HCT116 (cell line): ENCODE data around the gene TOB2. TPM values are rescaled to one million over a fixed set of nuclear protein-coding genes. Genes with fewer than 3 reads are reported as not detected.
"Not testable (repeated sequence)": the region's sequence is repeated elsewhere in the genome, so short reads cannot be mapped to it uniquely, and the experiment has no call there.

Source experiments
- ATAC-seq: fragments of 200-7000 bp; cut with Tn5 transposase; 2 replicates; pipeline ENCODE4 v1.9.1; 2020; ENCODE audit warnings: mild to moderate bottlenecking, moderate library complexity
- BruUV-seq: library from RNA; stranded (reverse); fragments of 400-500 nt; replicated peaks from 2 replicates; lab custom pipeline; 2021; lab: Mats Ljungman, UMichigan
- CTCF ChIA-PET: fragments of 300-600 bp; sonication (Branson Sonifier 250); formaldehyde crosslinking; loops from one replicate; lab custom pipeline; 2021; ENCODE audit warnings: antibody characterized with exemption; lab: Charles Lee
- POLR2A ChIA-PET: fragments of 300-600, 350-600 bp; sonication (Branson Sonifier 250); formaldehyde crosslinking; loops from one replicate; lab custom pipeline; 2021; ENCODE audit warnings: antibody characterized with exemption; lab: Charles Lee
- RAD21 ChIA-PET, 2 experiments: fragments of 300-600 bp; sonication (Branson Sonifier 250); formaldehyde crosslinking; loops; one replicate each; lab custom pipeline; 2023; ENCODE audit warnings: low total read pairs in 2 of 2; ENCODE audit not compliant: uncharacterized antibody in 2 of 2, unreplicated experiment in 2 of 2, low non-redundant PET in 1 of 2; lab: Charles Lee
- DNase-seq: peaks from one replicate; pipeline ENCODE4 v3.0.0-alpha.2; 2010; ENCODE audit warnings: low read depth, low spot score
- H2AFZ ChIP-seq: fragments of 200-600 bp; shearing (Covaris generic), sonication (generic); 2 replicates; pipeline ENCODE4 v1.6.1; 2017; ENCODE audit warnings: low read depth, mixed run types, mixed read lengths, antibody characterized with exemption, low read length; ENCODE audit not compliant: poor library complexity, severe bottlenecking
- H3K27ac ChIP-seq: 2 replicates; pipeline ENCODE4 v1.5.1; 2012; ENCODE audit warnings: low read depth, low read length
- H3K27me3 ChIP-seq: fragments of 200-600 bp; sonication (generic); 2 replicates; pipeline ENCODE4 v1.6.1; 2016; ENCODE audit warnings: mixed run types, low read length, mixed read lengths; ENCODE audit not compliant: insufficient read depth
- H3K36me3 ChIP-seq, 2 experiments: fragments of 200-500 bp in 1 of 2; fragments of 200-600 bp in 1 of 2; sonication (Bioruptor generic) in 1 of 2; sonication (generic) in 1 of 2; 2 replicates each; pipeline versions ENCODE4 v1.5.1 to v1.6.1; 2014 to 2016; ENCODE audit warnings: low read length in 2 of 2, inconsistent platforms in 1 of 2, mixed read lengths in 1 of 2, mixed run types in 1 of 2; ENCODE audit not compliant: insufficient read depth in 2 of 2, control insufficient read depth in 1 of 2
- H3K4me1 ChIP-seq, 2 experiments: fragments of 200-600 bp in 1 of 2; sonication (generic) in 1 of 2; 2 replicates each; pipeline versions ENCODE4 v1.5.1 to v1.6.1; 2012 to 2017; ENCODE audit warnings: low read length in 2 of 2, inconsistent platforms in 1 of 2, mild to moderate bottlenecking in 1 of 2, mixed read lengths in 1 of 2, mixed run types in 1 of 2, moderate library complexity in 1 of 2; ENCODE audit not compliant: insufficient read depth in 2 of 2, control insufficient read depth in 1 of 2
- H3K4me2 ChIP-seq: fragments of 200-600 bp; sonication (generic); 2 replicates; pipeline ENCODE4 v1.6.1; 2017; ENCODE audit warnings: mixed run types, low read length, mixed read lengths
- H3K4me3 ChIP-seq, 2 experiments: fragments of 200-600 bp in 1 of 2; sonication (generic) in 1 of 2; replicated peaks in 1 of 2; 2 replicates each; pipeline ENCODE4 v1.5.1; 2011 to 2016; ENCODE audit warnings: low read length in 2 of 2, control low read depth in 1 of 2, low read depth in 1 of 2, mild to moderate bottlenecking in 1 of 2, mixed read lengths in 1 of 2, mixed run types in 1 of 2
- H3K79me2 ChIP-seq: fragments of 200-600 bp; sonication (generic); 2 replicates; pipeline ENCODE4 v1.6.1; 2017; ENCODE audit warnings: mild to moderate bottlenecking, mixed run types, low read length, moderate library complexity, mixed read lengths; ENCODE audit not compliant: insufficient read depth
- H3K9ac ChIP-seq: fragments of 200-600 bp; sonication (generic); 2 replicates; pipeline ENCODE4 v1.6.1; 2016; ENCODE audit warnings: low read length, mixed read lengths
- H3K9me2 ChIP-seq: fragments of 200-600 bp; sonication (generic), shearing (Covaris generic); 2 replicates; pipeline ENCODE4 v1.6.1; 2017; ENCODE audit warnings: mixed run types, mild to moderate bottlenecking, moderate library complexity; ENCODE audit not compliant: insufficient read depth
- H3K9me3 ChIP-seq, 2 experiments: fragments of 200-500 bp in 1 of 2; fragments of 200-600 bp in 1 of 2; sonication (Bioruptor generic) in 1 of 2; sonication (generic) in 1 of 2; 2 replicates each; pipeline ENCODE4 v1.6.1; 2014 to 2017; ENCODE audit warnings: low read length in 2 of 2, mixed read lengths in 2 of 2, inconsistent platforms in 1 of 2, low read depth in 1 of 2, mild to moderate bottlenecking in 1 of 2, mixed run types in 1 of 2, moderate library complexity in 1 of 2; ENCODE audit not compliant: control insufficient read depth in 1 of 2, insufficient read depth in 1 of 2
- H4K20me1 ChIP-seq: fragments of 200-600 bp; sonication (generic), shearing (Covaris generic); 2 replicates; pipeline ENCODE4 v1.6.1; 2017; ENCODE audit warnings: mixed run types, mild to moderate bottlenecking, moderate library complexity; ENCODE audit not compliant: insufficient read depth
- CTCF ChIP-seq, 3 experiments: fragments of 200-600 bp in 1 of 3; sonication (generic) in 1 of 3; IDR thresholded peaks in 2 of 3; conservative IDR thresholded peaks in 1 of 3; 2 replicates each; pipeline ENCODE4 v1.5.1; 2012 to 2017; ENCODE audit warnings: low read depth in 2 of 3, low read length in 2 of 3, antibody characterized with exemption in 1 of 3, borderline replicate concordance in 1 of 3, control low read depth in 1 of 3, mild to moderate bottlenecking in 1 of 3, mixed read lengths in 1 of 3, mixed run types in 1 of 3, moderate library complexity in 1 of 3; ENCODE audit not compliant: insufficient read depth in 1 of 3
- ELF1 ChIP-seq: IDR thresholded peaks from 2 replicates; pipeline ENCODE4 v1.6.1; 2012; ENCODE audit warnings: low read depth, borderline replicate concordance
- EZH2phosphoT487 ChIP-seq: fragments of 200-600 bp; IDR thresholded peaks from 2 replicates; pipeline ENCODE4 v1.6.1; 2018; ENCODE audit warnings: antibody characterized with exemption, borderline replicate concordance
- JUND ChIP-seq: IDR thresholded peaks from 2 replicates; pipeline ENCODE4 v1.6.1; 2012
- POLR2A ChIP-seq: IDR thresholded peaks from 2 replicates; pipeline ENCODE4 v1.7.0; 2011; ENCODE audit warnings: borderline replicate concordance; ENCODE audit not compliant: insufficient read depth, insufficient read length; ENCODE audit errors: extremely low read depth
- RAD21 ChIP-seq: IDR thresholded peaks from 2 replicates; pipeline ENCODE4 v1.6.1; 2012; ENCODE audit warnings: low read depth, mild to moderate bottlenecking
- REST ChIP-seq: IDR thresholded peaks from 2 replicates; pipeline ENCODE4 v1.6.1; 2012; ENCODE audit warnings: low read depth
- YY1 ChIP-seq: IDR thresholded peaks from 2 replicates; pipeline ENCODE4 v1.6.1; 2011; ENCODE audit warnings: low read length, low read depth, moderate library complexity, mild to moderate bottlenecking; ENCODE audit not compliant: insufficient replicate concordance; ENCODE audit errors: extremely low read depth
- intact Hi-C: fragments of 100-400 bp; cut with micrococcal nuclease; formaldehyde crosslinking; loops from 2 replicates; pipeline ENCODE4 v1.10.0; 2022
- total RNA-seq: library from RNA; stranded (reverse); gene quantifications from one replicate; pipeline ENCODE4 v1.2.1, GENCODE V29; 2021; ENCODE audit not compliant: unreplicated experiment

TOB2 gene
- total RNA-seq, 1 experiment from 2014 or later, result 55.2 TPM

- no peaks in the 10 kb centered on the region for H3K27me3 ChIP-seq
- CTCF ChIA-PET, result interaction anchor here (0.6 to 3.7 kb wide), 16 partner anchors 11 to 481 kb away, joined by 3 to 90 read pairs (median 6); partner anchors contain the start of genes ACO2, PHF5A, TEF and TOB2
- no peaks in the 10 kb centered on the region for H4K20me1 ChIP-seq
- intact Hi-C loops, result loop anchor here (1.0 to 5.0 kb wide), 3 partner anchors 98 to 194 kb away; no protein-coding TSS in a partner anchor
- H3K9me2 ChIP-seq, result no peaks in the 10 kb centered on the region
- peaks cover 11 to 19% of the 10 kb centered on the region in 2 experiments for H3K4me1 ChIP-seq
- H3K27ac ChIP-seq, result no peak overlapping the region
- H3K79me2 ChIP-seq, result no peaks in the 10 kb centered on the region
- ATAC-seq, result peak; percentile 98
- TF ChIP-seq REST (no peak), EZH2phosphoT487 (no peak), POLR2A (no peak), ELF1 (no peak), CTCF (IDR thresholded peaks at IDR 0.05 in 2 of 3, conservative IDR thresholded peaks at IDR 0.05 in 1 of 3; ENCODE audit: borderline replicate concordance in 1 of 3, insufficient read depth in 1 of 3, low read depth in 2 of 3, low read length in 2 of 3) (peak; percentile 91 to 96 (median 94)), RAD21 (peak; percentile 99), YY1 (peak; percentile 9), JUND (no peak)
- POLR2A ChIA-PET, result interaction anchor here (1.0 to 1.4 kb wide), 6 partner anchors 22 to 186 kb away, joined by 3 to 8 read pairs (median 4); partner anchors contain the start of genes PMM1, TEF and TOB2
- no peaks in the 10 kb centered on the region for H3K36me3 ChIP-seq
- RAD21 ChIA-PET, result interaction anchor here (0.6 to 3.5 kb wide), 10 partner anchors 12 to 123 kb away, joined by 3 to 18 read pairs (median 4); partner anchors contain the start of genes TEF (in 1 of the 2), TOB2 (in 1 of the 2) and ZC3H7B (in 1 of the 2)
- H3K9me3 ChIP-seq, result no peaks in the 10 kb centered on the region
- peak; percentile 81 for DNase-seq
- H3K4me2 ChIP-seq, result peak overlapping the region; percentile 60
- H3K9ac ChIP-seq, result no peak overlapping the region
- no TSS peak for BruUV-seq
- H3K4me3 ChIP-seq, result no peak overlapping the region
- no peak overlapping the region for H2AFZ ChIP-seq
Observed at GRCh38 chr22:41403532-41404318, 42.9 kb downstream of the TOB2 start.

- H3K4me3 ChIP-seq, ATAC-seq, H3K27ac ChIP-seq, H3K27me3 ChIP-seq, H3K9me2 ChIP-seq, H2AFZ ChIP-seq, DNase-seq, H3K36me3 ChIP-seq, H3K9me3 ChIP-seq, H4K20me1 ChIP-seq, BruUV-seq, H3K4me2 ChIP-seq, H3K79me2 ChIP-seq, H3K9ac ChIP-seq: not testable (repeated sequence)
- ChIA-PET POLR2A (interaction anchor here (1.3 to 1.6 kb wide), 3 partner anchors 21 to 187 kb away, joined by 6 to 9 read pairs (median 7); partner anchors contain the start of genes PMM1, TEF and TOB2), CTCF (interaction anchor here (1.0 to 3.7 kb wide), 10 partner anchors 10 to 480 kb away, joined by 3 to 90 read pairs (median 8); partner anchors contain the start of gene TEF), RAD21 (interaction anchor here in 1 of 2 experiments (3.5 kb wide), 1 partner anchor 114 kb away, joined by 18 read pairs; no protein-coding TSS in a partner anchor)
- peaks cover 11 to 19% of the 10 kb centered on the region in 2 experiments for H3K4me1 ChIP-seq
- intact Hi-C loops, result loop anchor here (1.0 to 5.0 kb wide), 2 partner anchors 114 to 194 kb away; no protein-coding TSS in a partner anchor
Observed at GRCh38 chr22:41402851-41403250, 43.8 kb downstream of the TOB2 start.
